Kidney glomerular epithelial cell (primary cell): ENCODE data around the gene PRSS27.
"Not testable (repeated sequence)": the region's sequence is repeated elsewhere in the genome, so short reads cannot be mapped to it uniquely, and the experiment has no call there.

ENCODE experiments used
- DNase-seq: peaks from one replicate; lab custom pipeline; 2025; lab: John Stamatoyannopoulos, UW

PRSS27 gene

DNA sequence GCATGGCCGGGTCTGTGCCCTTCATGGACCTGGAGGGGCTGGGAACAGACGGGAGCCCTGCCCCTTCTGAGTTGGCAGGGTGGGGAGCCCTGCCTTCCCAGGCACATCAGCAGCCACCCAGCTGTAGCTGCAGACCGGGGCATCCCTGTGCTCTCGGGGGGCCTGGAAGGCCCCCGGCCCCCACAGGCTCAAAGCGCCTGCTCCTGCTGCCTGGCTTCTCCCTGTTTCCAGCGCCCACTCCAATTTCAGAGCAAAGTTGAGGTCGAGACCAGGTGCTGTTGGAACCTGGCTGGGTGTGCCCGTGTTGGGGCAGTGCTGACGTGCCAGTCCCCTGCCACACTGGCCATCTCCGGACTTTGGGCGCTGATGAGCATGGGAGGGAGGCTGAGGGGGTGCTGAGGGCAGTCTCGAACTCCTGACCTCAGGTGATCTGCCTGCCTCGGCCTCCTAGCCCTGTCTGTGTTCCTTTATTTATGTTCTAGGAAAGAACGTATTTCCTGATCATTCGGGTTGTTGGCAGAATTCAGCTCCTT is 4.9 kb upstream of the PRSS27 start:
- DNase-seq = no peak

DNA sequence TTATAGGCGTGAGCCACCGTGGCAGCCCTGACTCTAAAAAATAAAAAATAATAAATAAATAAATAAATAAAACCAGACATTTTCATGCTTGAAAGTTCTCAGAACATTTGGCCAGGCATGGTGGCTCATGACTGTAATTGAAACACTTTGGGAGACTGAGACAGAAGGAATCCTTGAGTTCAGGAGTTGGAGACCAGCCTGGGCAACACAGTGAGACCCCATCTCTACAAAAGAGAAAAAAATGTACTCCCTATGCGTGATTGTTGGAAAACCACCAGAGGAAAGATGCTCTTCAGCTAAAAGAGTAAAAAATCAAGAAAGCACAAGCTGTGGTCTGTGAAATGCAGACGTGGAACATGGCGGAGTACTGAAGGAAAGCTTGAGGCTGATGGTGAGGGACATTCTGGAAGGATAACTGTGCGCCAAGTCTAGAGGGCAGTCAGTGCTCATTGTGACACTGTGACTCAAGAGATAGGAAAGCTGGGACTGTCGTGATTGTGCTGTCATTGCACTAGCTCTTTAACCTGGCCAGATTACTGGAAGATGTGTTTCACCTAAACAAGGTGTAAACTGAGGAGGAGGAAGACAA is 4.2 kb upstream of the PRSS27 start:
- DNase-seq = no peak

DNA sequence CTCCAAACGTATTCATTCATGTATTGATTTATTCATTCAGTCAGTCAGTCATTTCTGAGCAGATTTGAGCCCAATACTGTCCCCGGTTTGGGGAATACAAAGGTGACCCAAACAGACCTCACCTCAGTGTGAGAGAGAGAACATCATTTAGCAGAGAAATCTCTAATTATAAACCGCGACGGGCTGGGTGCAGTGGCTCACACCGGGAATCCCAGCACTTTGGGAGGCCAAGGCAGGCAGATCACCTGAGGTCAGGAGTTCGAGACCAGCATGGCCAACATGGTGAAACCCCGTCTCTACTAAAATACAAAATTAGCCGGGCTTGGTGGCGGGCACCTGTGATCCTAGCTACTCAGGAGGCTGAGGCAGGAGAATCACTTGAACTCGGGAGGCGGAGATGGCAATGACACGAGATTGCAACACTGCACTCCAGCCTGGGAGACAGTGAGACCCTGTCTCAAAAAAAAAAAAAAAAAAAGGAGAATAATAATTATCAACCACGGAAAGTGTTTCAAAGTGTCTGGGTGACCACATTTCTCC is 1.7 kb upstream of the PRSS27 start:
- not testable (repeated sequence) for DNase-seq

DNA sequence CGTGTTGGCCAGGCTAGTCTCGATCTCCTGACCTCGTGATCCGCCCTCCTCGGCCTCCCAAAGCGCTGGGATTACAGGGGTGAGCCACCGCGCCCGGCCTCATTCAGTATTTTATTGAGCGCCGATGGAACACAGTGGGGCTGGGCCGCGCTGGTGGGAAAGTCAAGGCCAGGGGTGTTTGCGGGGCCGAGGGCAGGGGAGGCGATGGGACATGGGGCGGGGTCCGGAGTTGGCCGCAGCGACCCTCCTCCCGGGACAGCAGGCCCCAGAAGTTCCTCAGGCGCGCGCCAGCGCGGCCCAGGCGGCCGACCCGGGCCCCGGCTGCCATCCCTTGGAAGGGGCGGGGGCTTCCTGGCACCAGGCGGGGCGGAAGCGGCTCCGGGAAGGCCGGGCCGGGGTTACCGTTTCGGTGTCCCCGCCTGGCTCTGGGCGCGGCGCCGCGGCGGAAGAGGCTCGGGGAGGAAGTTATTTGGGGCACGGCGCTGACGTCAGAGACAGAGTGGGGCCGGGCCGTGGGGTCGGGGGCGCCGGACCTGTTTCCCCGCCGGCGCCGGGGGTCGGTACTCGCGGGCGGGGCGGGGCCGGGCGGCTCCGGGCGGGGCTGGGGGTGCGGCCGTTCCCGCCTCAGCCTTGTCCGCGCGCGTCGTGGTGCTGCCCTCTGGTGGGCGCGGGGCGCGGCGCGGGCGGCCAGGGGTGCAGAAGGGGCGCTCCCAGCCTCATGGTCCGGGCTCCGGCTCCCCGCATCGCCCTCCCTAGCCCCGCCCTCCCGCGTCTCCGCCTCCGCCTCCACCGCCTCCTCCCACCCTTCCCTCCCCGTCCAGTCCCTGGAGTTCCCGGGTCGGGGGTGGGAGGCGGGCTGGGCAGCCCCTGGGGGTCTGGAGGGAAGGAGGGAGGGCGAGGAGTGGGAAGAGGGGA is 952 bp upstream of the PRSS27 start:
- peak; percentile 29 for DNase-seq

DNA sequence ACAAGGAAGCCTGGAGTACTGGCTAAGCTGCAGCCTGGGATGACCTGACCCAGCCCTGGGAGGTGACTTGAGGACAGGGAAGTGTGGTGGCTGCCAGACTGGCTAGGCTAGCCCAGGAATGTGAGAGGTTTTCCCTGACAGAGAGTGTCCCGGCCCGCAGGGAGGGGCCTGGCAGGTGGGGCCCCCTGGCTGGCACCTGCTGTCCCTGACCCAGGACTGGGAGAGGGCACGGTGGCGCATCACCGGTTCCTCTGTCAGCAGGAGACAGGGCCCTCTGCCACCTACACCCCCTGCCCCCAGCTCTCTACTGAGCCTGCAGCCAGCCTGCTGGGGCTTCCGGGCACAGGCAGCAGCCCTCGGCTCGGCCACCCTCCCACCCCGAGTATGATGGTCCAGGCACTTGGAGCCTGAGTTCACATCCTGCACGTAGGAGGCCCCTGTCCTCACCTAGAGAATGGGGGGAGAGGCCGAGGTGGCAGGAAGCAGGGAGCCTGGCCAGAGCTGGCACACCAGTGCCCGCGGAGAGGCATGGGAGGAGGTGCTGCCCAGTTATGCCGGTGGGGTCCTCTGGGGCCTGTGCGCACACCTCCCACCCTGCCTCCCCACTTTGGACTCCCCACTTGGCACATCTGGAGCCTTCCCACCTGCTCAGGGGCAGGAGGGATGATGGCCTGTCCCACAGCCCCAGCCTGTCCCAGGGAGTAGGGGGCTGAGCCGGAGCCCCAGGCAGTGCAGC is 528 bp downstream of the PRSS27 start:
- DNase-seq = no peak

DNA sequence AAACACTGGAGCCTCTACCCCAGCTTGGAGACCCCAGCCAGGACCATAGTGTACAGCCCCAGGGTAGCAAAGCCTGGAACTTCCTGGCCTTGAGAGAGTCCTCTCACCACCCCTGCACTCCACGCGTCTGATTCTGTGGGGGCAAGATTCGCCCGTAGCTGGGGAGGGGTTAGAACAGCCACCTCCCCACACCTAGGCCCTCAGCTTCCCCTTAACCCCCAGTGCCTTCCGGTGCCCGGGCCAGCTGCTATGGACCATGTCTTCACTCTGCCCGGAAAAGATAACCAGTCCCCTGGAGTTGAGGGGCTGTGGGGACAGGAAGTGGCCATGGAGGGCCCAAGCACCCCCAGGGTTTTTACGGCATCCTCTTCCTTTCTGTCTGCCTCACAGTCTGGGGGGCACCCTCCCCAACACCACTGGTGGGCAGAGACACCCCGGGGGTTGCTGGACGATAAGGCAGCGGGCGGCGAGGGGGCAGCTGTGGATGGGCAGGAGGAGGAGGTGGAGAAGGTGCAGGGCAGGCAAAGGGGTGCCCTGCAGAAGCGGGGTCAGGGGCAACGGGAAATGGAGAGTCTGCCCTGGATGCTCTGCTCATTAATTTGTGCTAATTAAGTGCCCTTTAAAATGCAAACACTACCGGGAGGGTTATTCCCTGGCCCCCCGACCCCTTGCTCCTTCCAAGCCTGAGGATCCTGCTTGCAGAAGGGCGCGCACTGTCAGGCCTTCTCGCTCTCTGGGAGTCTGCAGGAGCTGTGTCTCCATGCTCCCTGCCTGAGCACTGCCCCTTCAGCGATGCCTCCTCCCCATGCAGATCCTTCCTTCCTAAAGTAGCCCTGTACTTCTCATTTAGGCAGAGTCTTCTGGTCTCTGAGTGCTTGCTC is 2.4 kb downstream of the PRSS27 start:
- DNase-seq = no peak

DNA sequence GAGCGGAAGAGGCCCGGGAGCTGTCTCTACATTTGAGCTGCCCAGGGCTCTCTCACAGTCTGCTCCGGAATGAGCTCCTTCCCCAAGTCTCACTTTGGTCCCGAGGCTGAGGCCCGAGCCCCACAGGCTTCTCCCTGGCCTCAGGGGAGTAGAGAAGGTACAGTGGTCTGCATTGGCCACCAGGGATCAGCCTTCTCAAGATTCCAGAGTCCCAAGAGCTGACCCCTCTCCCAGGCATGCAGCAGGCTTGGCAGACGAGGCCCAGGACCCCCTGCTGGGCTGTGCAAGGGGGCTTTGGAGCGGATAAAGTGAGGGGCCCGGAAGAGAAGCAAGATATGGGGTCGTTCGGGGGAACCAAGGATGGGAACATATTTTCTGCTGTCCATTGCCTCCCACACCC is 3.1 kb downstream of the PRSS27 start:
- DNase-seq = no peak

DNA sequence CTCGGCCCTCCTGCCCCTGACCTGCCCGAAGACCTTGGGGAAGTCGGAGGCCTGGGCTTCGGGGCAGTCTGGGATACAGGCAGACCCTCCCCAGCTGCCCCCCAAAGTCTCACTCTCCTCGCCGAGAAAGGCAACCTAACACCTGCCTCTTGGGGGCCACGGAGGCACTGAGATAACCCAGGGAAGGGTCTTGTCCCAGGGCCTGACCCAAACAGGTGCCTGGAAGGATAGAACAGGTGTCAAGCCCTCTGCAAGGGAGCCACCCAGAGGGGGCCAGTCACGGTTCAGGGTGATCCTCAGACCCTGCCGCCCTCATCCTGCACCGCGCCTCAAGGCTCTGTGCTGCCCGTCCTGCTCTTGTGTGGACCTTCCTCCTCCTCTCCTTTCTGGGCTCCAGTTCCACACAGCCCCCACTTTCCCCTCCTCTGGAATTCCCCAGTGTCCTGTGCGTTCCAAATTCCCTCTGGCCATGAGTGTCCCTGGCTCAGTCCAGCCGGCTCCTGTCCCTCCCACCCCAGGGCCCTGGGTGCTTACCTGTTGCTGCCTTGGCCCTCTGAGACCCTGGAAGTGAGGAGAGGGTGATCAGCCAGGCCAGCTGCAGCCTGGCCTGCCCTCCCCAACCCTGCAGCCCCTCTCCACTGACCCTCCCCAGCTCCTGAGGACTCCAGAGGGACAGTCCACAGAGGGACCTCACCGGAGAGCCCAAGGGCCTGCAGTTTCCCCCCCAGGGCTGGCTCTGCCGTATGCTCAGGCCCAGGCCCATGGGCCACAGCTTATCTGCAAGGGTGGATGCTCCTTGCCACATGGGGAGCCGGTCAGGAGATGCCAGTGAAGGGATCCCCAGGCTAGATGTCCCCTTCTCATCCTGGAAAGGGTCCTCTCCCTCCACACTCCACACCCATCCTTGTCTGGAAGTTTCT is 3.8 kb downstream of the PRSS27 start:
- DNase-seq = no peak

DNA sequence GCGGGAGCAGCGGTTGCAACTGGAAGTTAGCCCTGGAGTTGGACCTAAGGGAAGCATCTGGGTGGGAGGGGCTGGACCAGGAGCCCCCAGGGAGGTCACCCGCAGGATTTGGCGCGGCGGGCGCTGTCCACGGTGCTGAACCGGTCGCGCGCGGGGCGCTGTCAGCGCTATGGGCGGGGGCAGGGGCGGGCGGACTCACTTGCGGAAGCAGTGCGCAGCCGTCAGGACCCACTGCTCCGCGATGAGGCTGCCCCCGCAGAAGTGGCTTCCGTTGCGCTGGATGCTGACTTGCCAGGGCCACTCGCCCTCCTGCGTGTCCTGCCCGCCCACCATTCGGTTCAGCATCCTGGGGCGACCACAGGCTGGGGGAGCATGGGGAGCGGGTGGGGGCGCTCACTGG is 4.5 kb downstream of the PRSS27 start:
- DNase-seq = peak; percentile 7

DNA sequence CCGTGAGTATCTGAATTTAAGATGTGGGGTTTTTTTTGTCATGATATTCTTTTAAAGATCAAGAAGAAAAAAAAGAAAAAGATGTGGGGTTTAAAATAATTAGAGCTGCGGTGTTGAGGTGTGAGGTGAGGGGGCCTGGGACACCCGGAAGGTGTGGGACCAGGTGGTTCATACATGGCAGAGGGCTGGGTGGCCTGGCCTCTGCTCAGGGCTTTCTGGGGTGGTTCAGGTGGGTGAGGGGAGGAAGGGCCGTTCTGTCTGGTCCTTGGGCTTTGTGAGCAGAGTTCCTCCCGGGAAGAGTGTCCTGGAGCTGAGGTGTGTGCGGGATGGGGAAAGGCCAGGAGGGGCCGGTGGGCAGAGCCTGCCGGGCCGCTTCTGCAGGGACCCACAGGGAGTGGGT is 5.0 kb downstream of the PRSS27 start:
- DNase-seq = no peak

DNA sequence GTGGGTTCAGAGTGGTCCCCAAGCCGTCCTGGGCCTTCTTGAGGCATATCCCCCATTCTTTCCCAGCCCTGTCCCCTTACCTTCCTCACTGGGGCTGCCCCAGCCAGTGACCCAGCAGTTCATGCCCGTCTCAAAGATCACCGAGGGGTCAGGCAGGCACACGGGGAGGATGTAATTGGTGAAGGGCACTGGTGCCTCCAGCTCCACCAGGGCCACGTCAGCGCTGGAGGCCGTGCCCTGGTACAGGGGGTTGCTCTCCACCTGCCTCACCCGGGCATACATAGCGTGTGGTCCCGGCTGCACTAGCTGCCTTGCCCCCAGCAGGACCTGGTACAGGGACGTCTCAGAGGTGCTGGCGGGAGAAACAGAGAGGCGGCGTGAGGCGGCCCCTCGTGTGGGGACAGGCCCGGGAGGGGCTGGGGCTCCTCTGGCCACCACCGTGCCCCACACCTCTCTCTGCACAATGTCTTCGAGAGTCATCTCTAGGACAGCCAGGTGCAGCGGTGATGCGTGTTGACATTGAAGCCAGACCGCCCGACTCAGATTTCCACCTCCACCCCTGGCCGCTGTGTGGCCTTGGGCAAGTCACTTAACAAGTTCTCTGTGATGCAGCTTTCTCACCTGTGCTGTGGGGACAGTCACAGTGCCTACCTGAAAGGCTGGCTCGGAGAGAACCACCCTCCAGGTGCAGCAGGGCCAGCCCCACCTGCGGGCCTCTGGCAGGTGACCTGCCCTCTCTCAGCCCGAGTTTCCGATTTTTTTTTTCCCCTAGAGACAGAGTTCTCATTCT is 5.8 kb downstream of the PRSS27 start:
- DNase-seq = no peak

DNA sequence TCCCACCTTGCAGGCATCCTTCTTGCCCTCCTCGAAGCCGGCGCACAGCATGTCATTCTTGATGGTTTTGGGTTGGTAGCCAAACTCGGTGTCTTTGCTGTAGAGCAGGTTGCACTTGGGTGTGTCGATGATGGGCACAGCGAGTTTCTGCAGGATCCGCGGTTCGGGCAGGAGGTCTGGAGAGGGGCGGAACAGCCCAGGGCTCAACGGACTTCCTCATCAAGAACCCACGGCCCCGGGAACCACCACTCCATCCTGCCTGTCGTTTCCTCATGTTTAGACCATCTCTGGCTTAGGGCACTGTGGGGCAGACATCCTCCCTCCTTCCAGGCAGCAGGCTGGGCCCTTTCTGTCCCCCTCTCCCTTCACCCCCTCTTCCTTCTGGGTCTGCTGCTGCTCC is 6.5 kb downstream of the PRSS27 start:
- no peak for DNase-seq

DNA sequence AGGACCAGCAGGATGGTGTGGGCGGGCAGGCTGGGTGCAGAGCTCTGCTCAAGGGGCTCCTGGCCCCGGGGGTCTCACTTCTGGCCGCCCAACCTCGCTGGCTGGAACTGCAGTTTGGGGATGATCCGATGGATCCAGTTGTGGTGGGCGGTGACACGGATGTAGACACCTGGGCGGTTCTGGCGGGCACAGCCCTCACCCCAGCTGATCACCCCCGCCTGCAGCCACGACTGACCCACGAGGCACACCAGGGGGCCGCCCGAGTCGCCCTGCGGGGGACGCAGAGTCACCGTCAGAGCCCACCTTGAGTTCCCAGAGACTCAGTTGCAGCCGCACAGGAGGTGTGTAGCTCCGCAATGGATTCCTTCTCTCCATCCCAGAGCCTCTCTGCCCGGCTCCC is 7.5 kb downstream of the PRSS27 start:
- no peak for DNase-seq

DNA sequence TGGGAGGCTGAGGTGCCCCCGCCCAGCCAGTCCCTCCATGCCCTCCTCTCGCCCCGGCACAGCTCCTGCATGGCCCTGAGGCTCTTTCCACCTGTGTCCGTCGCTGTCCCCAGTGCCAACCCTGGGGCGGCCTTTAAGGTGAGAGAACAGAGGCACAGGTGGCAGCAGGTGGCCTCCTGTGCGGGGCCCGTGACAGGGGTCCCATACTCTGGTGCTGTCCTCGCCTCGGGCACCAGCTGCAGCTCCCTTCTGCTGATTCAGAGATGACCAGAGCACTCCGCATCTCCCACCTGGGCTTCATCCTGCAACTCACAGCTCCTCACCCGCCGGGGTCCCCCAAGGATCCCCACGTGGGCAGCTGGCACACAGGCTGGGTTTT is 8.0 kb downstream of the PRSS27 start:
- no peak for DNase-seq

DNA sequence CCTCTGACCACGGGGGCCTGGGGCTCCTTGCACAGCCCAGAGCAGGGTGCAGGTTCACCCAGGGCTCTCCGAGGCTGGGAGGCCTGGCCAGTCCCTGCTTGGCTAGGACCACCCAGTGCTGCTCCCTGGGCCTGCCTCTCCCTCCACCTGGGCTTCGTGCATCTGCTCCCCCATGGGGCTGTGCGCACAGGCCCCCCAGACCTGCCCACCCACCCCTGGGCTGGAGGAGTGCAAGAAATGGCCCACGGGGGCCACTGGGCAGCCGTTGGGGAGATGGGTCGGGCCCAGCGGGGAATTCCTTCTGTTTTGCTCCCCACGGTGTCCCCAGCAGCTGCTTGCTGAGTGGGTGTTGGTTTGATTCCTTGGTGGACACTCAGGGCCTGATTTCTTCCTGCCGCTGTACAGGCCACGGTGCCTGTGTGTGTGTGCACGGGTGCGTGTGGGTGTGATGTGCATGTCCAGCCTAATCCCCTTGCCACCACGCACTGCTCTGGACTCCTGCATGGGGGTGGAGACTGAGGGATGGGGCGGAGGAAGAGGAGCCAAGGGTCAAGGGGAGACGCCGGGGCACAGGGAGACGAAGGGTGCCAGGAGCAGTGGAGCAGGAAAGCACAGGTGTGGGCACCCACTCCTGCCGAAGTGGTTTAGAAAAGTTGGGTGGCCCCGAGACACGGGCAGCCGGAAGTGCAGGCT is 8.5 kb downstream of the PRSS27 start:
- no peak for DNase-seq

DNA sequence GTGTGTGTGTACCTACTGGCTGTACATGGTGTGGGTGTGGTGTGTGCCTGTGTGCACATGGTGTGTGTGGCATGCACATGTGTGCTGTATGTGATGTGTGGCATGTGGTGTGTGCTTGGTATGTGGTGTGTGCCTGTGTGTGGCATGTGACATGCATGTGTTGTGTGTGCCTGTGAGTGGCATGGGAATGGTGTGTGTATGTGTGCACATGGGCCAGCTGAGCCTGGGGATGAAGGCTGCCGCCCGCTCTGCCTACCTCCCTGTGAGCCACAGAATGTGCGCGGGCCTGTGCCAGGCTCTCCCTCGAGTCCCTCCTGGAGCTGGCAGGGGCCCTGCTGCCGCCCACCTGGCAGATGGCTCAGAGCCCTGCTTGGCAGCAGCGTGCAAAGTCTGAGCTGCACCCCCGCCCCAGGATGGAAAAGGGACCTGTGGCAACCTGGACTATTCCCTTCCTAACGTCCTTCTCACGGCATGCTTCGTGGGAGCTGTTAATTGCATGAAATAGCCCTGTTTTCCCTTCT is 9.3 kb downstream of the PRSS27 start:
- DNase-seq = no peak

DNA sequence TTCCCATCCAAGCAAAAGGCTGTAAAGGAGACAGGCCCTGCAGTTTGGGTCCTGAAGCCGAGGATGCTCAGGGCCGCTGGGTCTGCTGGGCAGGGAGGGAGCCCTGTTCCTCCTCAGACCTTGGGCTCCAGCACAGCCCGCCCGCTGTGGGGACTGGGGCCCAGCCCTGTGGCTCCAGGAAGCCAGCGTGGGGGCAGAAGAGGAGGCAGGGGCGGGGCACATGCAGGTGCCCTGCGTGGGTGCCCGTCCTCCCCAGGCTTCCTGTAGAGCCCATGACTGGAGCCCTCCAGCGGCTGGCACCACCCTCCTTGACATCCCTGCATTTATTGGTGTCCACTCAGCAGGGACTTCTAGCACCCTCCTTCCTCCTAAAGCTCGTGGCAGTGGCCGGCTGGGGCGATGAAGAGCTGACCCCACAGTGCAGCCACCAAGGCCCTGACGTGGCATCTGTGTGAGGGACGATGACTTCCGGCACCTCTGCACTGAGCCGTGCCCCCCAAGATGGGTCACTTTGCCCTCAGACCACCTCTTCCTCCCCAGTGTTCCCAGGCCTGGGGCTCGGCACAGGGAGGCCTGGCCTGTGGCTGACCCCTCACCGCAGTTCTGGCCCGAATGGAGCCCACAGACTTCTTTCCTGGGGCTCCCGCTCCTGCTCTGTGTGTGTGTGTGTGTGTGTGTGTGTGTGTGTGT is 9.9 kb downstream of the PRSS27 start:
- no peak for DNase-seq

DNA sequence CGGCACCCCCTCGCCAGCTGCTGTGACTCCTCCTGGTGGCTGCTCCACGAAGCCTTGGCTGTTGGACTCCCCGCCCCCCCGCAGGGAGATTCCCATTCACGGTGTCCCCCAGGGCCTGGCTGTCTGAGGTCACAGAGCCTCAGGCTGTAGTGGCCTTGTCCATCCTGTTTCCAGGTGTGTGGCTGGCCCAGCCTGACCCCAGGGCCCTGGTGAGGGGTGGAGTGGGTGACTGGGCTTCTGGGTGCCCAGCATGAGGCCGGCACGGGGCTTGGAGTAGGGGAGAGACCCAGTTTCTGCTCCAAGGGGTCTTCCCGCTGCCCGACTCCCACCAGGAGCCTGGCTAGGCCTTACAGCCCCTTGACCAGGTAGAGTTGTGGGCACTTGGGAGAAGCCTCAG is 10.4 kb downstream of the PRSS27 start:
- no peak for DNase-seq
